A673 (cell line): ENCODE data around the gene WDR88.

Source experiments
- EZH2 ChIP-seq: fragments of 200-600 bp; sonication (generic); IDR thresholded peaks from 2 replicates; pipeline ENCODE4 v1.6.1; 2017; ENCODE audit warnings: borderline replicate concordance, low read depth, mild to moderate bottlenecking, mixed read lengths, antibody characterized with exemption, low read length; ENCODE audit not compliant: poor library complexity, severe bottlenecking
- TF ChIP-seq, protein P1 (sequence below): fragments of 300-800, 200-600 bp; sonication (generic); conservative IDR thresholded peaks from 2 replicates; pipeline ENCODE4 v1.5.1; 2017; ENCODE audit warnings: low read depth, mild to moderate bottlenecking, antibody characterized with exemption, low read length, moderate library complexity, mixed read lengths

GRCh38 chr19:33111587-33111986, 20.3 kb upstream of the WDR88 start:
- TF ChIP-seq, protein P1, sequence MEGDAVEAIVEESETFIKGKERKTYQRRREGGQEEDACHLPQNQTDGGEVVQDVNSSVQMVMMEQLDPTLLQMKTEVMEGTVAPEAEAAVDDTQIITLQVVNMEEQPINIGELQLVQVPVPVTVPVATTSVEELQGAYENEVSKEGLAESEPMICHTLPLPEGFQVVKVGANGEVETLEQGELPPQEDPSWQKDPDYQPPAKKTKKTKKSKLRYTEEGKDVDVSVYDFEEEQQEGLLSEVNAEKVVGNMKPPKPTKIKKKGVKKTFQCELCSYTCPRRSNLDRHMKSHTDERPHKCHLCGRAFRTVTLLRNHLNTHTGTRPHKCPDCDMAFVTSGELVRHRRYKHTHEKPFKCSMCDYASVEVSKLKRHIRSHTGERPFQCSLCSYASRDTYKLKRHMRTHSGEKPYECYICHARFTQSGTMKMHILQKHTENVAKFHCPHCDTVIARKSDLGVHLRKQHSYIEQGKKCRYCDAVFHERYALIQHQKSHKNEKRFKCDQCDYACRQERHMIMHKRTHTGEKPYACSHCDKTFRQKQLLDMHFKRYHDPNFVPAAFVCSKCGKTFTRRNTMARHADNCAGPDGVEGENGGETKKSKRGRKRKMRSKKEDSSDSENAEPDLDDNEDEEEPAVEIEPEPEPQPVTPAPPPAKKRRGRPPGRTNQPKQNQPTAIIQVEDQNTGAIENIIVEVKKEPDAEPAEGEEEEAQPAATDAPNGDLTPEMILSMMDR = no peak
- TF ChIP-seq EZH2 = no peak
